ENCODE measurements around the gene JAZF1. TPM values are rescaled to one million over a fixed set of nuclear protein-coding genes. Genes with fewer than 3 reads are reported as not detected.

The JAZF1 gene
- total and polyA plus RNA-seq, 2 of the 8 experiments (the other 6 are each of a cell fraction or from before 2014, with no cell fraction given): 2.6 to 21.8 TPM

- H2BK20ac ChIP-seq (ENCODE audit: low read length): no peak overlapping the region
- no peak overlapping the region for H2BK5ac ChIP-seq (ENCODE audit: low read depth, low read length)
- H3K36me3 ChIP-seq (ENCODE audit: control insufficient read depth in 2 of 4, insufficient read depth in 4 of 4, low read length in 3 of 4): no peaks in the 10 kb centered on the region
- DNase-seq (ENCODE audit: low read depth in 1 of 2, low spot score in 2 of 2) (no peak), FAIRE-seq (peak; percentile 19)
- H3K4me1 ChIP-seq (replicated peaks in 1 of 4; ENCODE audit: control insufficient read depth in 3 of 4, insufficient read depth in 4 of 4, low read length in 3 of 4): peaks cover 0 to 4% (median 1%) of the 10 kb centered on the region in 4 experiments; a peak in 2 of 7 replicates
- H3K79me1 ChIP-seq (ENCODE audit: low read depth, low read length): no peaks in the 10 kb centered on the region
- no peak overlapping the region for H3K4me2 ChIP-seq (ENCODE audit: insufficient read depth in 1 of 2, low read depth in 2 of 2, low read length in 2 of 2)
- TF ChIP-seq CBX5 (IDR thresholded peaks at IDR 0.05; ENCODE audit: low read depth, low read length) (no peak), CHD2 (IDR thresholded peaks at IDR 0.05; ENCODE audit: low read length) (no peak), SP2 (IDR thresholded peaks at IDR 0.05; ENCODE audit: low read length) (no peak), EZH2 (IDR thresholded peaks at IDR 0.05; ENCODE audit: low read depth, low read length, severe bottlenecking) (no peak), SP1 (IDR thresholded peaks at IDR 0.05; ENCODE audit: low read depth, low read length) (no peak), KDM5A (IDR thresholded peaks at IDR 0.05; ENCODE audit: low read length) (no peak), RAD21 (IDR thresholded peaks at IDR 0.05 in 1 of 2, conservative IDR thresholded peaks at IDR 0.05 in 1 of 2; ENCODE audit: low read depth in 2 of 2, low read length in 2 of 2) (peak in 1 of 2 experiments; percentile 11; a peak in 1 of 4 replicates), HDAC6 (IDR thresholded peaks at IDR 0.05; ENCODE audit: low read depth, low read length) (no peak)
- H2BK15ac ChIP-seq (ENCODE audit: low read length): no peak overlapping the region
- H2BK12ac ChIP-seq (ENCODE audit: low read depth, low read length): no peak overlapping the region
- H3K9me3 ChIP-seq (ENCODE audit: insufficient read depth in 2 of 2, low read depth in 1 of 2, low read length in 1 of 2): no peaks in the 10 kb centered on the region
- H3K27ac ChIP-seq (ENCODE audit: low read depth, low read length): no peak overlapping the region
- no peaks in the 10 kb centered on the region for H3K27me3 ChIP-seq (replicated peaks in 1 of 4; ENCODE audit: control insufficient read depth in 3 of 4, extremely low read depth in 1 of 4, insufficient read depth in 3 of 4, low read length in 3 of 4)
- CTCF ChIA-PET (ENCODE audit: partially characterized antibody): interaction anchor here (0.9 to 1.2 kb wide), 4 partner anchors 12 to 86 kb away, joined by 3 read pairs; no protein-coding TSS in a partner anchor
- H3K56ac ChIP-seq (replicated peaks; ENCODE audit: insufficient read length, low read depth, low read length): no peak overlapping the region
- no peak overlapping the region for H4K8ac ChIP-seq (ENCODE audit: extremely low read depth, insufficient read depth, low read length)
- H3K14ac ChIP-seq (ENCODE audit: insufficient read length): no peak overlapping the region
- no peaks in the 10 kb centered on the region for H3K79me2 ChIP-seq (ENCODE audit: control insufficient read depth in 1 of 2, insufficient read depth in 2 of 2, low read length in 2 of 2)
- no peak overlapping the region for H4K5ac ChIP-seq (ENCODE audit: insufficient read length, low read depth, low read length)
- H3K18ac ChIP-seq (ENCODE audit: extremely low read depth, low read length): peak overlapping the region; percentile 19; the same call in 1 of the 2 replicates
- H3K4me3 ChIP-seq (ENCODE audit: extremely low read depth in 1 of 4, insufficient read depth in 2 of 4, low read depth in 3 of 4, low read length in 4 of 4): no peak overlapping the region
- no peaks in the 10 kb centered on the region for H3K23me2 ChIP-seq (ENCODE audit: low read depth, low read length)
- WGBS, 2 experiments (ENCODE audit: extremely low coverage in 1 of 2, insufficient coverage in 1 of 2, insufficient read length in 1 of 2, insufficient replicate concordance in 2 of 2, low coverage in 1 of 2, low lambda C conversion rate in 2 of 2, missing lambda C conversion rate in 1 of 2): 76% methylated on average over 14 of the region's 14 CpGs; no CpG with 5 or more reads in 1 of the 2 experiments
- no peaks in the 10 kb centered on the region for H4K20me1 ChIP-seq (replicated peaks in 1 of 2; ENCODE audit: control insufficient read depth in 1 of 2, insufficient read depth in 2 of 2, low read length in 2 of 2)
- POLR2A ChIA-PET (ENCODE audit: partially characterized antibody): no interaction called here
- H3K23ac ChIP-seq (ENCODE audit: insufficient read length): no peak overlapping the region
- H3K4ac ChIP-seq (replicated peaks; ENCODE audit: insufficient read length, low read depth, low read length): no peak overlapping the region
- no peak overlapping the region for H2BK120ac ChIP-seq (replicated peaks; ENCODE audit: low read depth, low read length)
- no peak overlapping the region for H4K91ac ChIP-seq (replicated peaks; ENCODE audit: insufficient read length, low read length)
- no peak overlapping the region for H3K9ac ChIP-seq (replicated peaks in 1 of 4; ENCODE audit: extremely low read depth in 1 of 4, low read depth in 3 of 4, low read length in 3 of 4)
- H2AFZ ChIP-seq (ENCODE audit: low read length): no peak overlapping the region
- no peak overlapping the region for H2AK5ac ChIP-seq (ENCODE audit: low read depth, low read length)
These were observed 338.4 kb downstream of the JAZF1 start for GRCh38 chr7:27842094-27842692.

All from H1 (cell line).